Bronchial epithelial cell (primary cell): ENCODE data around the gene IL17RD. TPM values are rescaled to one million over a fixed set of nuclear protein-coding genes. Genes with fewer than 3 reads are reported as not detected.
"Not testable (repeated sequence)": the region's sequence is repeated elsewhere in the genome, so short reads cannot be mapped to it uniquely, and the experiment has no call there.

Experiments
- DNase-seq: peaks from one replicate; pipeline ENCODE4 v3.0.0-alpha.2; 2010; ENCODE audit warnings: low read depth
- FAIRE-seq: peaks from 2 replicates; lab custom pipeline; 2011; peaks lifted over from hg19 to GRCh38; lab: Jason Lieb, UNC
- H3K27me3 ChIP-seq: 2 replicates; pipeline ENCODE4 v1.5.1; 2011; ENCODE audit warnings: low read length; ENCODE audit not compliant: control insufficient read depth, insufficient read depth
- H3K36me3 ChIP-seq: 2 replicates; pipeline ENCODE4 v1.5.1; 2011; ENCODE audit warnings: low read length; ENCODE audit not compliant: control insufficient read depth, insufficient read depth
- H3K4me3 ChIP-seq: 2 replicates; pipeline ENCODE4 v1.5.1; 2011; ENCODE audit warnings: mild to moderate bottlenecking, low read depth, low read length, control low read depth
- total RNA-seq: library from RNA; depleted of rRNA; stranded (reverse); fragments of >200 nt; gene quantifications from 2 replicates; pipeline ENCODE4 v1.2.1, GENCODE V29; 2014
- TF ChIP-seq, protein P1 (sequence below): IDR thresholded peaks from 2 replicates; pipeline ENCODE4 v1.5.1; 2011; ENCODE audit warnings: mild to moderate bottlenecking, moderate library complexity, low read length, control low read depth, inconsistent platforms; ENCODE audit not compliant: insufficient read depth, severe bottlenecking

IL17RD gene
- total RNA-seq, 1 donor from 2014 or later: 1.1 TPM

DNA sequence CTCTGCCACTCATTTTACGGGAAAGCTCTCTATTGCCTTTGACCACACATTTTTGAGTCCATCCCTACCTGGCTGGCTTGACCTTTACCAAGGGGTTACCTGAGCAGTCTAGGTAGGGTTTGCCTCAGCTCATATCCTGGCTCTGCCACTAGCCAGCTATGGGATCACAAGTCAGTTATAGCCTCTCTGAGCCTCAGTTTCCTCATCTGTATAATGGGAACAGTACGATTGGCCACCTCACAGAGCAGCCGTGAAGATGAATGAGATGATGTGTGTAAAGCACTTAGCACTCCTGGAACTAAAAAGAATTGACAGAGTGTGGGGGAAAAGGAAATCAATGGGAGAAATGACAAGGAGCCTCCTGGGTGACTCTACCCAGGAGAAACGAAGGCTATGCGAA, 76.7 kb downstream of the IL17RD start:
- no peaks in the 10 kb centered on the region for H3K27me3 ChIP-seq
- H3K36me3 ChIP-seq: no peaks in the 10 kb centered on the region
- H3K4me3 ChIP-seq: no peak overlapping the region
- TF ChIP-seq, protein P1, sequence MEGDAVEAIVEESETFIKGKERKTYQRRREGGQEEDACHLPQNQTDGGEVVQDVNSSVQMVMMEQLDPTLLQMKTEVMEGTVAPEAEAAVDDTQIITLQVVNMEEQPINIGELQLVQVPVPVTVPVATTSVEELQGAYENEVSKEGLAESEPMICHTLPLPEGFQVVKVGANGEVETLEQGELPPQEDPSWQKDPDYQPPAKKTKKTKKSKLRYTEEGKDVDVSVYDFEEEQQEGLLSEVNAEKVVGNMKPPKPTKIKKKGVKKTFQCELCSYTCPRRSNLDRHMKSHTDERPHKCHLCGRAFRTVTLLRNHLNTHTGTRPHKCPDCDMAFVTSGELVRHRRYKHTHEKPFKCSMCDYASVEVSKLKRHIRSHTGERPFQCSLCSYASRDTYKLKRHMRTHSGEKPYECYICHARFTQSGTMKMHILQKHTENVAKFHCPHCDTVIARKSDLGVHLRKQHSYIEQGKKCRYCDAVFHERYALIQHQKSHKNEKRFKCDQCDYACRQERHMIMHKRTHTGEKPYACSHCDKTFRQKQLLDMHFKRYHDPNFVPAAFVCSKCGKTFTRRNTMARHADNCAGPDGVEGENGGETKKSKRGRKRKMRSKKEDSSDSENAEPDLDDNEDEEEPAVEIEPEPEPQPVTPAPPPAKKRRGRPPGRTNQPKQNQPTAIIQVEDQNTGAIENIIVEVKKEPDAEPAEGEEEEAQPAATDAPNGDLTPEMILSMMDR: no peak
- no peak for DNase-seq
- FAIRE-seq: no peak

DNA sequence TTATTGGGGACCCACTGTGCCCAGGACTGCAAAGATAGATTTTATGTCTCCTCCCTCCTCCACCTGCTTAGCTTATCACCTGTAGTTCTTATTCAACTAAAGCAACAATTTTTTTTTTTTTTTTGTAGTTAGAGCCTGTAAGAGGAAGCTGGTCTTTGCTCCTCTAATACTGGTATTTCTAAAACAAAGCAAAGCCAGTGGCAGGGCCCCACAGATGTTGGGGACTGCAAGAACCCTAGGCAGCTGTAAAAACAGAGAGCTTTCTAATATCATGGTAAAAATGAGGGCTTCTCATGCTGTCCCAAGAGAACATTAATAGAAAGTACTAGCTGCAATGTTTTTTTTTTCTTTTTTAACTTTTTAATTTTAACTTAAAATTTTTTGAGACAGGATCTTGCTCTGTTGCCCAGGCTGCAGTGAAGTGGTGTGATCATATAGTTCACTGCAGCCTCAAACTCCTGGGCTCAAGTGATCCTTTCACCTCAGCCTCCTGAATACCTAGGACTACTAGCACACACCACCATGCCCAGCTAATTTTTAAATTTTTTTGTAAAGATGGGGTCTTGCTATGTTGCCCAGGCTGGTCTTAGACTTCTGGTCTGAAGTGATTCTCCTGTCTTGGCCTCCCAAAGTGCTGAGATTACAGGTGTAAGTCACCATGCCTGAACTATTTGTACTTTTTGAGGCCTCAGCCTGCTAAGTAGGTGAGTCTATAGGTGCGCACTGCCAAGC, 77.6 kb downstream of the IL17RD start:
- Histone ChIP-seq H3K27me3 (no peaks in the 10 kb centered on the region), H3K36me3 (no peaks in the 10 kb centered on the region), H3K4me3 (no peak overlapping the region)
- FAIRE-seq: no peak
- DNase-seq: no peak
- TF ChIP-seq, protein P1: no peak

DNA sequence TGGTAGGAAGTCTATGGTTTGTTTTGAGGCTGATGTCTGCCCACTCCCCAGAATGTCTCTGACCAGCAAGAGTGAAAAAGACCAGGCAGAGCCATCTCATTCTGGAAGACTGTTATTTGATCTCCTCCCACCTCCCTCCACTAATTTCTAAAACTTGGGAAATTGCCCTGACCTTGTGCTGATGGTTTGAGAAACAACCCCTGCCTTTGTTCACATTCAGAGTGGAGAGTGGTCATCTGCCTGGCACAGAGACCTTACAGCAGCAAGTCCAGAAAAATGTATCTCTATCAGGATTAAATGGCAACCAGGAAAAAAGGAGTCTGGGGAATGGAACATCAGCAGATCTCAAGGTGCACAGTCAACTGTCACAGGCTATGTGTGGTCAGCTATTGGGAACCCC, 79.0 kb downstream of the IL17RD start:
- Histone ChIP-seq H3K36me3 (no peaks in the 10 kb centered on the region), H3K4me3 (no peak overlapping the region), H3K27me3 (no peaks in the 10 kb centered on the region)
- FAIRE-seq: no peak
- DNase-seq: no peak
- TF ChIP-seq, protein P1: no peak

DNA sequence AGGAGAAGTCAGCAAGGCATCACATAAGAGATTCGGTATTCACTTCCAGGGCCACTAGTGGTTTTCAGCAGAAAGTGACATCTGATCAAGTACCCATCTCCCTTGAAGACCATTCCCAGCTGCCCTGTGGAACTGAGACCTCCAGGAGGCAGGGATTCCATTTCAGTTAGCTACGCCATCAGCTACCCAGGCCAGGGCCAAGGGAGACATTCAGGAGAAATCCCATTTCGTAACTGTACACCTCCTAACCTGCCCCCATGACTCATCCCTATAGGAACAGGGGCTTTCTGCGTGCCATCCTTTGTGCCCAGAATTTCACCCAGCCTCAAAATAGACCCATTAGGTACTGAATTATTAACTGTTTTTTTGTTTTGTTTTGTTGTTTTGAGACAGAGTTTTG, 79.9 kb downstream of the IL17RD start:
- TF ChIP-seq, protein P1: no peak
- peak; percentile 50 for FAIRE-seq
- peak; percentile 55 for DNase-seq

DNA sequence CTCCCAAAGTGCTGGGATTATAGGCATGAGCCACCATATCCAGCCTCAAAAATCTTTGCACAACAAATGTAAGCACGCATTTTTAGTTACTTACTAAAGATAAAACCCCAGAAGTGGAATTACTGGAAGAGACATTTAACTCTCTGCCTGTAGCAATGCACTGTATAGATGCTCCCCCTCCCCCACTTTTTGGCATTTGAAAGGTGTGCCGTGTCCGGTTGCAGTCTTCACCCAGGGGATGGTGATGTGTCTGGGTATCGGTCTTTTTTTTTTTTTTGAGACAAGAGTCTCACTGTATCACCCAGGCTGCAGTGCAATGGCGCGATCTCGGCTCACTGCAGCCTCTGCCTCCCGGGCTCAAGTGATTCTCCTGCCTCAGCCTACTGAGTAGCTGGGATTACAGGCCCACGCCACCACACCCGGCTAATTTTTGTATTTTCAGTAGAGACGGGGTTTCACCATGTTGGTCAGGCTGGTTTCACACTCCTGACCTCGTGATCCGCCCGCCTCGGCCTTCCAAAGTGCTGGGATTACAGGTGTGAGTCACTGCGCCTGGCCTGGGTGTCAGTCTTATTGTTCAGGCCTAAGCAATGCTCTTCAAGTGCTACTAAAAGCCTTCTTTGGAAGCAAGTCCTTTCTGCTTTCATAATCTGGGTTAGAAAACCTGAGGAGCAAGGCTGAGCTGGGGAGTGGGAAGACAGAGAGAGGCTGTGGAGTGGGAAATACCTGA, 81.7 kb downstream of the IL17RD start:
- H3K36me3 ChIP-seq, DNase-seq, H3K27me3 ChIP-seq, FAIRE-seq, H3K4me3 ChIP-seq: not testable (repeated sequence)

More for the DNA sequence above, 79.9 kb downstream of the IL17RD start:
- no peak overlapping the region for H3K4me3 ChIP-seq
- H3K36me3 ChIP-seq: no peaks in the 10 kb centered on the region
- no peaks in the 10 kb centered on the region for H3K27me3 ChIP-seq

DNA sequence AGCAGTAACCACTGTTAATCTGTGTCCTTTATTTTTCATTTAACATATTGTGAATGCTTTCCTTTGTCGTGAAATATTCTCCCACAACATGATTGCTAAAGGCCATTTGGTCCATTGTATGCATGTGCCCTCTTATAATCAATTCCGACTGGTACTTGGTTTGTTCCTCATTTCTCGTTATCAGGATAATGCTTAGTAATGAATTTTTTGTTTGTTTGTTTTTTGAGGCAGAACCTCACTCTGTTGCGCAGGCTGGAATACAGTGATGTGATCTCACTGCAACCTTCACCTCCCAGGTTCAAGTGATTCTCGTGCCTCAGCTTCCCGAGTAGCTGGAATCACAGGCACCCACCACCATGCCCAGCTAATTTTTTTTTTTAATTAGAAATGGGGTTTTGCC, 82.7 kb downstream of the IL17RD start:
- DNase-seq: no peak
- TF ChIP-seq, protein P1: no peak
- no peak overlapping the region for H3K4me3 ChIP-seq
- no peaks in the 10 kb centered on the region for H3K27me3 ChIP-seq
- no peak for FAIRE-seq
- H3K36me3 ChIP-seq: no peaks in the 10 kb centered on the region
